Stomach (tissue), 4 donors: ENCODE data around the gene TC2N.

ENCODE experiments used
- EP300 ChIP-seq: sonication (generic); formaldehyde crosslinking; IDR thresholded peaks from one replicate; pipeline ENCODE4 v1.6.1; 2017; ENCODE audit warnings: antibody characterized with exemption
- POLR2A ChIP-seq, 4 donors: fragments of 450-650 bp; IDR thresholded peaks; one replicate each; pipeline ENCODE4 v1.6.1; 2016; ENCODE audit warnings: antibody characterized with exemption in 4 of 4, control low read depth in 2 of 4, mild to moderate bottlenecking in 1 of 4, moderate library complexity in 1 of 4
- TF ChIP-seq, protein P1 (sequence below), 7 experiments: fragments of 450-650 bp in 4 of 7; fragments of 200-600 bp in 3 of 7; sonication (generic) in 3 of 7; IDR thresholded peaks; one replicate each; pipeline ENCODE4 v1.5.1; 2016 to 2019; ENCODE audit warnings: antibody characterized with exemption in 7 of 7, control low read depth in 2 of 7, mild to moderate bottlenecking in 1 of 7

DNA sequence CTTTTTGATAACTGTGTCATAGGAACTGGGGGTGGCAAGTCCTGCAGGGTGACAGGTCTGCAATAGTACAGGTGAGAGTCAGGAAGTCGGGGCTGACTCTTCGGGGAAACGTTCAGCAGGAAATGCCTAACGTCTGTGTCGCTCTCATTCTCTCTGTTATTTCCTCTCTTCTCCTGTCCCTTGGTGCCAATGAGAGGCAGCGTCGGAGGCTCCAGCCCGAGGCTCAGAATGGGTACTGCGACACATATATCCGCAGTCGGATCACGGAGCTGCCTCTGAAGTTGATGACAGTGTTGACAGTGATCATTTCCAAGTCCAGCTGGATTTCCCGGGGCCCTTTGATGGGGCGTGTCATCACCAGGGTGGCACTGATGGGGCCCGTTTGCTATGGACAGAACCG lies 2.7 kb upstream of the TC2N start:
- TF ChIP-seq, protein P1, sequence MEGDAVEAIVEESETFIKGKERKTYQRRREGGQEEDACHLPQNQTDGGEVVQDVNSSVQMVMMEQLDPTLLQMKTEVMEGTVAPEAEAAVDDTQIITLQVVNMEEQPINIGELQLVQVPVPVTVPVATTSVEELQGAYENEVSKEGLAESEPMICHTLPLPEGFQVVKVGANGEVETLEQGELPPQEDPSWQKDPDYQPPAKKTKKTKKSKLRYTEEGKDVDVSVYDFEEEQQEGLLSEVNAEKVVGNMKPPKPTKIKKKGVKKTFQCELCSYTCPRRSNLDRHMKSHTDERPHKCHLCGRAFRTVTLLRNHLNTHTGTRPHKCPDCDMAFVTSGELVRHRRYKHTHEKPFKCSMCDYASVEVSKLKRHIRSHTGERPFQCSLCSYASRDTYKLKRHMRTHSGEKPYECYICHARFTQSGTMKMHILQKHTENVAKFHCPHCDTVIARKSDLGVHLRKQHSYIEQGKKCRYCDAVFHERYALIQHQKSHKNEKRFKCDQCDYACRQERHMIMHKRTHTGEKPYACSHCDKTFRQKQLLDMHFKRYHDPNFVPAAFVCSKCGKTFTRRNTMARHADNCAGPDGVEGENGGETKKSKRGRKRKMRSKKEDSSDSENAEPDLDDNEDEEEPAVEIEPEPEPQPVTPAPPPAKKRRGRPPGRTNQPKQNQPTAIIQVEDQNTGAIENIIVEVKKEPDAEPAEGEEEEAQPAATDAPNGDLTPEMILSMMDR (IDR thresholded peaks at IDR 0.05): no peak
- TF ChIP-seq EP300 (no peak), POLR2A (IDR thresholded peaks at IDR 0.05) (no peak)
